G401.6 (cell line): ENCODE results near the gene PLD4.

Source experiments
- FAIRE-seq: peaks from 2 replicates; lab custom pipeline; 2012; peaks lifted over from hg19 to GRCh38; lab: Jason Lieb, UNC

Gene PLD4

GRCh38 chr14:104975481-104976197 lies 51.0 kb downstream of the PLD4 start:
- FAIRE-seq, result no peak

- FAIRE-seq, result no peak
Measured at GRCh38 chr14:104976198-104977007, 51.7 kb downstream of the PLD4 start.

GRCh38 chr14:104977008-104977680 lies 52.5 kb downstream of the PLD4 start:
- no peak for FAIRE-seq

- no peak for FAIRE-seq
Measured at GRCh38 chr14:104977681-104978653, 53.3 kb downstream of the PLD4 start, which contains the start of gene AHNAK2. AHNAK2 (minus strand) TSS chr14:104978374; CDS start chr14:104978237, 137 bp downstream.

GRCh38 chr14:104978746-104979691 lies 54.3 kb downstream of the PLD4 start:
- no peak for FAIRE-seq

GRCh38 chr14:104979758-104980610 lies 55.3 kb downstream of the PLD4 start:
- FAIRE-seq, result no peak

DNA sequence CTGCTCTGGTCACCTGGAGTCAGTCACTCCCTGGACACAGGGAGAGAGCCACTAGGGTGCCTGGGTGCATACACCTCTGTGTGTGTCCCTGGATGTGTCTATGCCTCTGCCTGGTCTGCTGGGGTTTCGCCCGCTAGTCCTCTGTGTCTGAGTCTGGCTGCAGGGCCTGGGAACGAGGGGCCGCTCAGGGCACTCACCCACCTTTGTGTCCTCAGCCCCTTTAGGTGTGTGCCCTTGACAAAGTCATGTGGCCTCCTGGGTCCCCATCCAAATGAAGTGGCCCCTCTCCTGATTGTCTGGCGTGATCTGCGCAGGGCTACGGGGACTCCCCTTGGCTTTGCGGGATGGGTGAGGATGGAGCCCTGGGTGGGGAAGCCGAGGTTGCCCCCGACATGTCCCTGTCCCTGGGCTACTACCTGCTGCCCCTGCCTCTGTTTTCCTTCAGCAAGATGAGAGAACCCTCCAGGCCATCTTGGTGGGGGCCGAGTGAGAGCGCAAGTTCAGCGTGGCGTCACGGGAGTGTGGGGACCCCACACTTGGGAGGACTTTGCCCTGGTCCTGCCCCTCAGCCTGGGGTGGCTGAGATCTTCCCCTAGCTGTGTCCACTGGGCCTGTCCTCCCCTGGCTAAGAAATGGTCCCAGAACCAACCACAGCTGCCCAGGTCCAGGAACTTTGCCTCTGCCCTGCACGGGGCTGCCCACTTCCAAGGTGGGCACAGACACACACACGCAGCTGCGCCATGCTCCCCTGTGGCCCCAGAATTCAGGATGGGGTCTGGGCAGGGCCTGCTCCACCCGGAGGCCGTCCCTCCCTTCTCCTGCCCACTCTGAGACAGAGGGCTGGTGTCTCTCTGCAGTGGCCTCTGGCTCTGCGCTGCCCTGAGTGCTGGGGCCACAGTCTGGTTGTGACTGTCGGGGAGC lies 56.2 kb downstream of the PLD4 start:
- FAIRE-seq, result no peak

DNA sequence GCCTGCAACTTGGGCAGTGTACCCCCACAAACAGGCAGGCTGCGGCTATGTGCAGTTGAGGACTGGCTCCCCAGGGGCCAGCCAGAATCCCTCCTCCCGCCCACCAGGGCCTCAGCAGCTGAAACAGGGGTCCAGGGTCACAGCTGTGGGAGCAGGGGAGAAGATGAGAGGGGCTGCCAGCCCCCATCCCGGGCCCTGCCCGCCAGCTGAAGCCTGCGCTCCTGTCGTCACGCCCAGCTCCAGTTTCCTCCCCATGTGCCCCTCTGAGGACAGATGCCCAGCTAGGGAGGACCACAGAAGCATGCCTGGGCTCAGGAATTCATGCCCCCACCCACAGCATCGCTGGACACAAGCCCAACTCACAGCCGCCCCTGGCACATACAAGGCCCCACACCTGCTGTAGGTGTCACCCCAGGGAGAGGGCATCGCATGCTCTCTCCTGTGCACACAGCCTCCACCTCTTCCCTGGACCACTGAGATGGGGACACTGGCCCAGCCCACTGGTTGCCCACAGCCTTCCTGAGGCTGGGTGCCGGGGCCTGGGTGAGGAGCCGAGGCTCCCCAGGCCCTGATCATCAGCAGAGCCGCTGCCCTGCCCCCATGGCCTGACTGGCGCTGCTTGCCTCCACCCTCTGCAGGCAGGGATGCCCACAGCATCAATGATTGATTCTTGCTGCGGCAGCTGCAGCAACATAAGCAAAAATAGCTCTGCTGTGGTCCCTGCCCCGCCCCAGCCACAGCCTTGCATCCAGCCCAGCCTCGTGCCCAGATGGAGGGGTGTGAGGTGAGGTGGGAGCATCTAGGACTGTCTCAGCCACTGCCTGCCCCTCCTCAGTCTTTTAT lies 57.2 kb downstream of the PLD4 start:
- no peak for FAIRE-seq

DNA sequence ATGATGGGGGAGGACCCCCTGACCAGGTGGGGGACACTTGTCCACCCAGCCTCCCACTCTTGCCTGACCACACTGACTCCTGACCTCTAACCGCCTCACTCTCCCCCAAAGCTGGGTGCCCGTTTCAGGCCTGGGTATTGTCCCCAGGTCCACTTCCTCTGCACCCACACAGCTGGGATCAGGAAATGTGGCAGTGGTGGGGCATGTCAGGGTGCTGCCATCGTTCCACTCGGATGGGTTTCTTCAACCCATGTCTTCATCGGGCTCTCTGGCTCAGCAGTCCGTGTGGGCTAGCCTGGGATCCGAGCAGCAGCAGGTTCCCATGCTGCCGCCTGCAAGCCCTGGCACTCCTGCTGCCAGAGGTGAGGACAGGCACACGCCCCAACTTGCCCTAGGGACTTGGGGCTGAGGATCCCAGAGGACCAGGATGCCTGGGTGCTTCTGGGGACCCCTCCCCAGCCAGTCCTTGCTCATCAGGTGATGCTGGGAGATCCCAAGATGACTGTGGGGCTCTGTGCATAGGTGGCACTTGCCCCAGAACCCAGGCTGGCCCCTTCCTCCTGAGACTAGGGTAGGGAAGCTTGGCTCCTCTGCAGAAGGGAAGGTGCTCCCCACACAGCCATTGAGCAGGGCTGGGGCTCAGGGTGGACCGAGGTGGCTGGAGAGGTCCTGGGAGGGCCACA lies 58.0 kb downstream of the PLD4 start:
- FAIRE-seq, result no peak
